Activated T-helper 1 cell treated with anti-CD3 and anti-CD28 coated beads, Interleukin-12 subunit alpha, Interleukin-12 subunit beta, Interleukin-2, Interleukin-4 antibody, amounts not matched to agents 30 ng/mL and 10 ng/mL and 1 ng/mL, durations not matched to agents 14 hours and 24 hours and 36 hours (primary cell): ENCODE results near the gene ZNF717. TPM values are rescaled to one million over a fixed set of nuclear protein-coding genes. Genes with fewer than 3 reads are reported as not detected.
"Not testable (repeated sequence)": the region's sequence is repeated elsewhere in the genome, so short reads cannot be mapped to it uniquely, and the experiment has no call there.

Source experiments
- DNase-seq: peaks from one replicate; pipeline ENCODE4 v3.0.0; 2021; ENCODE audit warnings: low spot score
- H3K27ac Mint-ChIP-seq: one replicate; pipeline ENCODE4 v1.8.0; 2021; ENCODE audit warnings: mild to moderate bottlenecking, mixed read lengths
- H3K27me3 Mint-ChIP-seq: one replicate; pipeline ENCODE4 v1.8.0; 2022; ENCODE audit warnings: mild to moderate bottlenecking, moderate library complexity, mixed read lengths; ENCODE audit not compliant: insufficient read depth
- H3K36me3 Mint-ChIP-seq: one replicate; pipeline ENCODE4 v1.8.0; 2021; ENCODE audit warnings: low read depth, mixed read lengths
- H3K4me1 Mint-ChIP-seq: one replicate; pipeline ENCODE4 v1.8.0; 2021; ENCODE audit warnings: low read depth, mixed read lengths
- H3K4me3 Mint-ChIP-seq: one replicate; pipeline ENCODE4 v1.8.0; 2021; ENCODE audit warnings: mild to moderate bottlenecking, moderate library complexity, mixed read lengths
- H3K9me3 Mint-ChIP-seq: one replicate; pipeline ENCODE4 v1.8.0; 2021; ENCODE audit warnings: mixed read lengths
- intact Hi-C: fragments of 100-400 bp; cut with micrococcal nuclease; formaldehyde crosslinking; loops from one replicate; pipeline ENCODE4 v1.15.1; 2024
- total RNA-seq: library from RNA; stranded (reverse); gene quantifications from 2 replicates; pipeline ENCODE4 v1.2.3, GENCODE V29; 2022

The ZNF717 gene
- 5.6 and 6.4 TPM in 2 replicates for total RNA-seq

GRCh38 chr3:75785081-75785755 lies at the start of gene ZNF717:
Gene ZNF717, minus strand, starts transcription at chr3:75785549. Its CDS starts 2,187 bp downstream, at chr3:75783362.
- DNase-seq = peak; percentile 87
- H3K36me3 Mint-ChIP-seq = peaks cover 21% of the 10 kb centered on the region
- intact Hi-C loops = loop anchor here (10.0 kb wide), 1 partner anchor 350 kb away; no protein-coding TSS in a partner anchor

GRCh38 chr3:75831076-75831475 lies 45.7 kb upstream of the ZNF717 start:
- H3K4me3 Mint-ChIP-seq, H3K4me1 Mint-ChIP-seq, H3K27me3 Mint-ChIP-seq, intact Hi-C loops, H3K36me3 Mint-ChIP-seq, DNase-seq, H3K27ac Mint-ChIP-seq: not testable (repeated sequence)
- peaks cover 13% of the 10 kb centered on the region for H3K9me3 Mint-ChIP-seq

More at GRCh38 chr3:75785081-75785755, at the start of gene ZNF717:
- H3K4me3 Mint-ChIP-seq = peak within 1 kb of the TSS; percentile 86
- peak within 1 kb of the TSS; percentile 87 for H3K27ac Mint-ChIP-seq
- H3K9me3 Mint-ChIP-seq = peaks cover 44% of the 10 kb centered on the region
- H3K4me1 Mint-ChIP-seq, H3K27me3 Mint-ChIP-seq: not testable (repeated sequence)

- H3K36me3 Mint-ChIP-seq, DNase-seq, H3K4me1 Mint-ChIP-seq, H3K4me3 Mint-ChIP-seq, H3K9me3 Mint-ChIP-seq, H3K27me3 Mint-ChIP-seq, H3K27ac Mint-ChIP-seq, intact Hi-C loops: not testable (repeated sequence)
Observed at GRCh38 chr3:75818019-75818418, 32.7 kb upstream of the ZNF717 start.

- H3K27me3 Mint-ChIP-seq, H3K9me3 Mint-ChIP-seq, H3K36me3 Mint-ChIP-seq, intact Hi-C loops, H3K27ac Mint-ChIP-seq, H3K4me1 Mint-ChIP-seq, DNase-seq, H3K4me3 Mint-ChIP-seq: not testable (repeated sequence)
Observed at GRCh38 chr3:75816287-75817180, 31.2 kb upstream of the ZNF717 start.

GRCh38 chr3:75814797-75815196 lies 29.4 kb upstream of the ZNF717 start:
- Mint-ChIP-seq H3K9me3 (peaks cover 18% of the 10 kb centered on the region), H3K4me1 (no peaks in the 10 kb centered on the region), H3K36me3 (no peaks in the 10 kb centered on the region), H3K27me3 (no peaks in the 10 kb centered on the region), H3K27ac (no peak overlapping the region), H3K4me3 (no peak overlapping the region)
- intact Hi-C loops = no loop called here
- DNase-seq = no peak

- no peaks in the 10 kb centered on the region for H3K27me3 Mint-ChIP-seq
- intact Hi-C loops = loop anchor here (10.0 kb wide), 1 partner anchor 348 kb away; no protein-coding TSS in a partner anchor
- H3K4me3 Mint-ChIP-seq = no peak overlapping the region
- peaks cover 38% of the 10 kb centered on the region for H3K36me3 Mint-ChIP-seq
- no peak for DNase-seq
- H3K4me1 Mint-ChIP-seq = peaks cover 8% of the 10 kb centered on the region
- peaks cover 58% of the 10 kb centered on the region for H3K9me3 Mint-ChIP-seq
- H3K27ac Mint-ChIP-seq = no peak overlapping the region
Observed at GRCh38 chr3:75782506-75782905, 2.8 kb downstream of the ZNF717 start.

- intact Hi-C loops = loop anchor here (10.0 kb wide), 1 partner anchor 346 kb away; no protein-coding TSS in a partner anchor
- DNase-seq = no peak
- peaks cover 45% of the 10 kb centered on the region for H3K36me3 Mint-ChIP-seq
- no peaks in the 10 kb centered on the region for H3K27me3 Mint-ChIP-seq
- no peak overlapping the region for H3K27ac Mint-ChIP-seq
- H3K4me1 Mint-ChIP-seq = peaks cover 8% of the 10 kb centered on the region
- no peak overlapping the region for H3K4me3 Mint-ChIP-seq
- H3K9me3 Mint-ChIP-seq = peaks cover 62% of the 10 kb centered on the region
Observed at GRCh38 chr3:75781079-75781745, 4.1 kb downstream of the ZNF717 start.

- H3K27ac Mint-ChIP-seq, intact Hi-C loops, H3K4me3 Mint-ChIP-seq, H3K27me3 Mint-ChIP-seq, H3K4me1 Mint-ChIP-seq, DNase-seq: not testable (repeated sequence)
- H3K36me3 Mint-ChIP-seq = peaks cover 36% of the 10 kb centered on the region
- peaks cover 42% of the 10 kb centered on the region for H3K9me3 Mint-ChIP-seq
Observed at GRCh38 chr3:75777742-75778141, 7.6 kb downstream of the ZNF717 start.

- intact Hi-C loops, H3K4me3 Mint-ChIP-seq, H3K27me3 Mint-ChIP-seq, H3K4me1 Mint-ChIP-seq, H3K27ac Mint-ChIP-seq, DNase-seq: not testable (repeated sequence)
- H3K9me3 Mint-ChIP-seq = peaks cover 30% of the 10 kb centered on the region
- peaks cover 11% of the 10 kb centered on the region for H3K36me3 Mint-ChIP-seq
Observed at GRCh38 chr3:75771631-75772030, 13.7 kb downstream of the ZNF717 start.

GRCh38 chr3:75768303-75769017 lies 16.9 kb downstream of the ZNF717 start:
- H3K27ac Mint-ChIP-seq = no peak overlapping the region
- H3K27me3 Mint-ChIP-seq = no peaks in the 10 kb centered on the region
- no peaks in the 10 kb centered on the region for H3K4me1 Mint-ChIP-seq
- DNase-seq = no peak
- intact Hi-C loops = no loop called here
- H3K9me3 Mint-ChIP-seq = peaks cover 49% of the 10 kb centered on the region
- peaks cover 14% of the 10 kb centered on the region for H3K36me3 Mint-ChIP-seq
- no peak overlapping the region for H3K4me3 Mint-ChIP-seq

GRCh38 chr3:75737831-75738493 lies 47.4 kb downstream of the ZNF717 start:
- no peak overlapping the region for H3K27ac Mint-ChIP-seq
- no peaks in the 10 kb centered on the region for H3K27me3 Mint-ChIP-seq
- peaks cover 17% of the 10 kb centered on the region for H3K36me3 Mint-ChIP-seq
- no peaks in the 10 kb centered on the region for H3K4me1 Mint-ChIP-seq
- intact Hi-C loops = no loop called here
- H3K9me3 Mint-ChIP-seq = peaks cover 82% of the 10 kb centered on the region
- H3K4me3 Mint-ChIP-seq = no peak overlapping the region
- no peak for DNase-seq

GRCh38 chr3:75727985-75728384 lies 57.4 kb downstream of the ZNF717 start:
- no peaks in the 10 kb centered on the region for H3K4me1 Mint-ChIP-seq
- no peak for DNase-seq
- peaks cover 9% of the 10 kb centered on the region for H3K36me3 Mint-ChIP-seq
- no peak overlapping the region for H3K4me3 Mint-ChIP-seq
- H3K27me3 Mint-ChIP-seq = no peaks in the 10 kb centered on the region
- peaks cover 76% of the 10 kb centered on the region for H3K9me3 Mint-ChIP-seq
- intact Hi-C loops = no loop called here
- no peak overlapping the region for H3K27ac Mint-ChIP-seq
